Measurements from ENCODE around the gene NPC1L1. TPM values are rescaled to one million over a fixed set of nuclear protein-coding genes. Genes with fewer than 3 reads are reported as not detected.

The NPC1L1 gene
- total RNA-seq, 1 experiment from 2014 or later: 6.5 TPM

GRCh38 chr7:44466300-44467216, 74.6 kb downstream of the NPC1L1 start:
- POLR2A ChIA-PET: no interaction called here
- no TSS peak for BruUV-seq (replicated peaks)
- CTCF ChIA-PET: no interaction called here
- no peak for DNase-seq
- no peaks in the 10 kb centered on the region for H3K4me1 ChIP-seq
- Mint-ChIP-seq H3K4me3 (ENCODE audit: unreplicated experiment) (no peak overlapping the region), H3K36me3 (ENCODE audit: insufficient read depth, unreplicated experiment) (peaks cover 44% of the 10 kb centered on the region), H3K27ac (ENCODE audit: unreplicated experiment) (no peak overlapping the region), H3K27me3 (ENCODE audit: insufficient read depth, unreplicated experiment) (no peaks in the 10 kb centered on the region), H3K4me1 (ENCODE audit: low read depth, unreplicated experiment) (peaks cover 8% of the 10 kb centered on the region), H3K9me3 (ENCODE audit: unreplicated experiment) (no peaks in the 10 kb centered on the region)
- no peaks in the 10 kb centered on the region for H3K36me3 ChIP-seq (ENCODE audit: control insufficient read depth, insufficient read depth, low read length)
- H3K9me3 ChIP-seq: no peaks in the 10 kb centered on the region
- no peak for TF ChIP-seq CTCF (IDR thresholded peaks at IDR 0.05; ENCODE audit: insufficient read depth in 1 of 2, low read depth in 1 of 2, low read length in 1 of 2, severe bottlenecking in 1 of 2, unreplicated experiment in 1 of 2)
- H3K4me3 ChIP-seq (ENCODE audit: low read depth, low read length): no peak overlapping the region
- intact Hi-C loops (cut with micrococcal nuclease; ENCODE audit: unreplicated experiment): no loop called here
- H3K27me3 ChIP-seq (replicated peaks; ENCODE audit: control insufficient read depth, insufficient read depth, low read length): no peaks in the 10 kb centered on the region

- Mint-ChIP-seq H3K27me3 (ENCODE audit: insufficient read depth, unreplicated experiment) (no peaks in the 10 kb centered on the region), H3K4me3 (ENCODE audit: unreplicated experiment) (no peak overlapping the region), H3K36me3 (ENCODE audit: insufficient read depth, unreplicated experiment) (peaks cover 43% of the 10 kb centered on the region), H3K9me3 (ENCODE audit: unreplicated experiment) (no peaks in the 10 kb centered on the region), H3K27ac (ENCODE audit: unreplicated experiment) (no peak overlapping the region), H3K4me1 (ENCODE audit: low read depth, unreplicated experiment) (peaks cover 8% of the 10 kb centered on the region)
- Histone ChIP-seq H3K4me1 (no peaks in the 10 kb centered on the region), H3K36me3 (ENCODE audit: control insufficient read depth, insufficient read depth, low read length) (no peaks in the 10 kb centered on the region), H3K9me3 (no peaks in the 10 kb centered on the region), H3K4me3 (ENCODE audit: low read depth, low read length) (no peak overlapping the region), H3K27me3 (replicated peaks; ENCODE audit: control insufficient read depth, insufficient read depth, low read length) (no peaks in the 10 kb centered on the region)
- DNase-seq: no peak
- no peak for TF ChIP-seq CTCF (IDR thresholded peaks at IDR 0.05; ENCODE audit: insufficient read depth in 1 of 2, low read depth in 1 of 2, low read length in 1 of 2, severe bottlenecking in 1 of 2, unreplicated experiment in 1 of 2)
- ChIA-PET POLR2A (no interaction called here), CTCF (no interaction called here)
- BruUV-seq (replicated peaks): no TSS peak
- intact Hi-C loops (cut with micrococcal nuclease; ENCODE audit: unreplicated experiment): no loop called here
Measured at GRCh38 chr7:44465490-44465889, 75.6 kb downstream of the NPC1L1 start.

GRCh38 chr7:44463169-44463808, 77.8 kb downstream of the NPC1L1 start:
- TF ChIP-seq CTCF (IDR thresholded peaks at IDR 0.05; ENCODE audit: insufficient read depth in 1 of 2, low read depth in 1 of 2, low read length in 1 of 2, severe bottlenecking in 1 of 2, unreplicated experiment in 1 of 2): no peak
- no peak for DNase-seq
- POLR2A ChIA-PET: no interaction called here

More at GRCh38 chr7:44463169-44463808, 77.8 kb downstream of the NPC1L1 start:
- no peak overlapping the region for H3K4me3 Mint-ChIP-seq (ENCODE audit: unreplicated experiment)
- no peaks in the 10 kb centered on the region for H3K4me1 Mint-ChIP-seq (ENCODE audit: low read depth, unreplicated experiment)
- Histone ChIP-seq H3K4me3 (ENCODE audit: low read depth, low read length) (no peak overlapping the region), H3K4me1 (no peaks in the 10 kb centered on the region), H3K36me3 (ENCODE audit: control insufficient read depth, insufficient read depth, low read length) (no peaks in the 10 kb centered on the region), H3K9me3 (no peaks in the 10 kb centered on the region), H3K27me3 (replicated peaks; ENCODE audit: control insufficient read depth, insufficient read depth, low read length) (no peaks in the 10 kb centered on the region)
- CTCF ChIA-PET: interaction anchor here (0.6 kb wide), 2 partner anchors 12 to 185 kb away, joined by 3 read pairs; no protein-coding TSS in a partner anchor
- peaks cover 42% of the 10 kb centered on the region for H3K36me3 Mint-ChIP-seq (ENCODE audit: insufficient read depth, unreplicated experiment)
- intact Hi-C loops (cut with micrococcal nuclease; ENCODE audit: unreplicated experiment): no loop called here
- BruUV-seq (replicated peaks): no TSS peak
- H3K27me3 Mint-ChIP-seq (ENCODE audit: insufficient read depth, unreplicated experiment): no peaks in the 10 kb centered on the region
- no peak overlapping the region for H3K27ac Mint-ChIP-seq (ENCODE audit: unreplicated experiment)
- H3K9me3 Mint-ChIP-seq (ENCODE audit: unreplicated experiment): no peaks in the 10 kb centered on the region

Other genes starting within 250 kb of the NPC1L1 start
- gene CAMK2B, start 215.7 kb downstream of the NPC1L1 start, total RNA-seq (2022): not detected in 2 replicates
- 103 and 116 TPM in 2 replicates for gene NUDCD3, start 50.7 kb downstream of the NPC1L1 start, total RNA-seq (2022)
- 135 and 154 TPM in 2 replicates for gene DDX56, start 32.6 kb upstream of the NPC1L1 start, total RNA-seq (2022)
- 93.4 and 96.6 TPM in 2 replicates for gene TMED4, start 40.9 kb upstream of the NPC1L1 start, total RNA-seq (2022)
- gene OGDH, start 65.3 kb upstream of the NPC1L1 start, total RNA-seq (2022): 62.1 and 64.5 TPM in 2 replicates
- gene ZMIZ2, start 207.5 kb upstream of the NPC1L1 start, total RNA-seq (2022): 69.0 and 72.1 TPM in 2 replicates

Measured in Caco-2 (cell line).